GM23338 (cell line): ENCODE results near the gene KCNMA1. TPM values are rescaled to one million over a fixed set of nuclear protein-coding genes. Genes with fewer than 3 reads are reported as not detected.
A peak's percentile ranks its signal among the peaks of the same experiment; 100 is the strongest.
"Not testable (repeated sequence)": the region's sequence is repeated elsewhere in the genome, so short reads cannot be mapped to it uniquely, and the experiment has no call there.

Source experiments
- ATAC-seq: fragments of 200-7000 bp; cut with Tn5 transposase; 3 replicates; pipeline ENCODE4 v1.9.1; 2020
- DNase-seq: peaks from one replicate; pipeline ENCODE4 v3.0.0-alpha.2; 2015; ENCODE audit warnings: low spot score
- H2AFZ ChIP-seq: fragments of 200-600 bp; sonication (generic); 2 replicates; pipeline ENCODE4 v1.8.0; 2016; ENCODE audit warnings: antibody characterized with exemption, mild to moderate bottlenecking, moderate library complexity
- H3F3A ChIP-seq: fragments of 200-600 bp; sonication (generic); replicated peaks from 2 replicates; pipeline ENCODE4 v1.8.0; 2017; ENCODE audit warnings: antibody characterized with exemption, mixed run types, low read depth
- H3K27ac ChIP-seq: fragments of 200-600 bp; sonication (generic); 2 replicates; pipeline ENCODE4 v1.6.1; 2016; ENCODE audit warnings: low read depth
- H3K27me3 ChIP-seq: fragments of 200-600 bp; sonication (generic); 2 replicates; pipeline ENCODE4 v1.8.0; 2016; ENCODE audit warnings: mild to moderate bottlenecking, mixed run types, moderate library complexity; ENCODE audit not compliant: insufficient read depth
- H3K36me3 ChIP-seq: fragments of 200-600 bp; sonication (generic); 2 replicates; pipeline ENCODE4 v1.8.0; 2016; ENCODE audit warnings: mild to moderate bottlenecking; ENCODE audit not compliant: insufficient read depth
- H3K4me1 ChIP-seq: fragments of 200-600 bp; sonication (generic); 2 replicates; pipeline ENCODE4 v1.8.0; 2016; ENCODE audit warnings: mild to moderate bottlenecking, moderate library complexity; ENCODE audit not compliant: insufficient read depth
- H3K4me2 ChIP-seq: fragments of 200-600 bp; sonication (generic); 2 replicates; pipeline ENCODE4 v1.7.1; 2017; ENCODE audit warnings: mixed run types
- H3K4me3 ChIP-seq: fragments of 200-600 bp; sonication (generic); 2 replicates; pipeline ENCODE4 v1.6.1; 2016; ENCODE audit warnings: mixed run types
- H3K79me2 ChIP-seq: fragments of 200-600 bp; sonication (generic); replicated peaks from 2 replicates; pipeline ENCODE4 v1.8.0; 2017; ENCODE audit warnings: mild to moderate bottlenecking; ENCODE audit not compliant: insufficient read depth
- H3K9me2 ChIP-seq: fragments of 200-600 bp; sonication (generic); 2 replicates; pipeline ENCODE4 v1.8.0; 2017; ENCODE audit not compliant: insufficient read depth
- H4K20me1 ChIP-seq: fragments of 200-600 bp; sonication (generic); replicated peaks from 2 replicates; pipeline ENCODE4 v1.8.0; 2017; ENCODE audit warnings: mild to moderate bottlenecking; ENCODE audit not compliant: insufficient read depth
- H3K27ac Mint-ChIP-seq: 2 replicates; pipeline ENCODE4 v1.8.0; 2020; ENCODE audit warnings: inconsistent platforms, mild to moderate bottlenecking, moderate library complexity, mixed read lengths
- H3K27me3 Mint-ChIP-seq: 3 replicates; pipeline ENCODE4 v1.8.0; 2022; ENCODE audit warnings: low read depth, mild to moderate bottlenecking, moderate library complexity, mixed read lengths, inconsistent platforms; ENCODE audit not compliant: insufficient read depth, poor library complexity
- H3K36me3 Mint-ChIP-seq: 3 replicates; pipeline ENCODE4 v1.8.0; 2021; ENCODE audit warnings: low read depth, mild to moderate bottlenecking, inconsistent platforms, moderate library complexity, mixed read lengths
- H3K4me1 Mint-ChIP-seq: 3 replicates; pipeline ENCODE4 v1.8.0; 2020; ENCODE audit warnings: mild to moderate bottlenecking, inconsistent platforms, mixed read lengths
- H3K4me3 Mint-ChIP-seq: 3 replicates; pipeline ENCODE4 v1.8.0; 2021; ENCODE audit warnings: moderate library complexity, mild to moderate bottlenecking, inconsistent platforms, mixed read lengths
- H3K9me3 Mint-ChIP-seq: 3 replicates; pipeline ENCODE4 v1.8.0; 2020; ENCODE audit warnings: moderate library complexity, mild to moderate bottlenecking, inconsistent platforms, mixed read lengths
- EZH2phosphoT487 ChIP-seq: fragments of 200-600 bp; sonication (generic); IDR thresholded peaks from one replicate; pipeline ENCODE4 v1.8.1; 2018; ENCODE audit warnings: antibody characterized with exemption; ENCODE audit not compliant: unreplicated experiment
- NANOG ChIP-seq: IDR thresholded peaks from 2 replicates; pipeline ENCODE4 v1.6.1; 2016; ENCODE audit warnings: antibody characterized with exemption, borderline replicate concordance
- ZNF114 ChIP-seq: fragments of 250-450 bp; sonication (Bioruptor Pico); IDR thresholded peaks from 2 replicates; pipeline ENCODE4 v1.5.0; 2020; ENCODE audit warnings: mild to moderate bottlenecking, moderate library complexity
- ZNF331 ChIP-seq: fragments of 250-450 bp; sonication (Bioruptor Pico); IDR thresholded peaks from 2 replicates; pipeline ENCODE4 v1.5.0; 2020; ENCODE audit warnings: low read depth, mild to moderate bottlenecking, moderate library complexity
- polyA plus RNA-seq: library from polyadenylated mRNA; unstranded; fragments of >200 nt; fragmentation: Nextera tagmentation; extraction: Ambion mirVana; gene quantifications from 2 replicates; pipeline ENCODE4 v1.2.1, GENCODE V29; 2016
- total RNA-seq: library from RNA; depleted of rRNA; stranded (reverse); fragments of >200 nt; shearing (Covaris generic); gene quantifications from 2 replicates; pipeline ENCODE4 v1.2.3, GENCODE V29; 2014
- TF ChIP-seq, protein P1 (sequence below), 2 experiments: fragments of 200-600 bp in 1 of 2; sonication (generic) in 1 of 2; conservative IDR thresholded peaks; 2 replicates each; pipeline versions ENCODE4 v1.5.1 to v1.6.1; 2016 to 2017; ENCODE audit warnings: antibody characterized with exemption in 2 of 2, low read depth in 2 of 2, mild to moderate bottlenecking in 2 of 2, moderate library complexity in 1 of 2

KCNMA1 gene
- total and polyA plus RNA-seq, 2 experiments from 2014 or later: 8.2 to 9.0 TPM

DNA sequence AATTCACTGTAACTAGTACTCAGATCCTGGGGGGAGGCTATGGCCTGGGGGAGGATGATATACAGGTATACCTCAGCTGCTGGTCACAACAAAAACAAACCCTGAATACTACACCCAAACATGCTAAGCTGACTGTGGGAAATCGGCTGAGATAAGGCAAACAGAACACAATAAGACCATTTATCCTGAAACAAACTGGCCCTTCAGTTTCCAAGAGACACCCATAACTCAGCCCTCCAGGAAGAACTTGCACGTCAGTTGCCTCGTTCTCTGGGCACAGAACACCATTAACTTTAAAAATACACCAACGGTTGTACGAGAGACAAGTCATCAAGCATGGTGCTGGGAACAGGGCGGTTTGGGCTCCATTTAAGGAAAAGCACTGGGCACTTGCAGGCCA is 24.1 kb upstream of the KCNMA1 start:
- Mint-ChIP-seq H3K27ac (no peak overlapping the region), H3K4me1 (no peaks in the 10 kb centered on the region; the same call in 1 of the 3 replicates), H3K36me3 (peaks cover 25% of the 10 kb centered on the region; the same call in 2 of the 3 replicates), H3K9me3 (peaks cover 25% of the 10 kb centered on the region), H3K4me3 (no peak overlapping the region), H3K27me3 (peaks cover 3% of the 10 kb centered on the region)
- peak overlapping the region; percentile 69; the same call in 1 of the 2 replicates for H2AFZ ChIP-seq
- H3K36me3 ChIP-seq: 0 out of 2 replicates have a peak, but pooled peaks cover 7% of the 10 kb centered on the region
- no peaks in the 10 kb centered on the region for H4K20me1 ChIP-seq
- H3K4me2 ChIP-seq: no peak overlapping the region
- no peak for TF ChIP-seq EZH2phosphoT487
- no peak for TF ChIP-seq ZNF331 (CRISPR knock-in tag)
- H3K4me3 ChIP-seq: no peak overlapping the region
- H3K79me2 ChIP-seq: no peaks in the 10 kb centered on the region
- no peaks in the 10 kb centered on the region for H3K27me3 ChIP-seq
- no peaks in the 10 kb centered on the region for H3F3A ChIP-seq
- DNase-seq (no peak), ATAC-seq (no peak)
- H3K27ac ChIP-seq: no peak overlapping the region
- no peaks in the 10 kb centered on the region for H3K4me1 ChIP-seq
- H3K9me2 ChIP-seq: peaks cover 3% of the 10 kb centered on the region; the same call in 1 of the 2 replicates

DNA sequence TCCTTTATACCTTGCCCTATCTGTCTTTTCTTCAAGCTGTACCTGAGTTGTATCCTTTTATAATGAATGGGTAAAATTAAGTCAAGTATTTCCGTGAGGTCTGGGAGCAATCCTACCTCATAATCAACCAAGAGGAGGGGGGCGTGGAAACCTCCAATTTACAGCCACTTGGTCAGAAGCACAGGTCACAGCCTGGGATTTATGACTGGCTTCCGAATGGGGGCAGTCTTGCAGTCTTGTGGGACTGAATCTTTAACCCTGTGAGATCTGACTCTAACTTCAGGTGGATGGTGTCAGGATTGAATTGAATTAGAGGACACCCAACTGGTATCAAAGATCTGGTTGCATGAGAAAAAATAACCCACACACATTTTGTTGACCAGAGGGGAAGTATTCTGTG is 23.5 kb upstream of the KCNMA1 start:
- peaks cover 3% of the 10 kb centered on the region for H3K27me3 Mint-ChIP-seq
- H3K27ac Mint-ChIP-seq: no peak overlapping the region
- H3K9me3 Mint-ChIP-seq: peaks cover 25% of the 10 kb centered on the region
- ATAC-seq (peak; percentile 72), DNase-seq (peak; percentile 51)
- Histone ChIP-seq H3K27ac (no peak overlapping the region), H3K4me2 (no peak overlapping the region), H3K9me2 (peaks cover 3% of the 10 kb centered on the region; the same call in 1 of the 2 replicates), H3K79me2 (no peaks in the 10 kb centered on the region), H3K27me3 (no peaks in the 10 kb centered on the region), H2AFZ (no peak overlapping the region), H3F3A (no peaks in the 10 kb centered on the region), H3K4me1 (no peaks in the 10 kb centered on the region), H3K4me3 (no peak overlapping the region), H4K20me1 (no peaks in the 10 kb centered on the region), H3K36me3 (0 out of 2 replicates have a peak, but pooled peaks cover 7% of the 10 kb centered on the region)
- H3K4me3 Mint-ChIP-seq: no peak overlapping the region
- no peaks in the 10 kb centered on the region; the same call in 1 of the 3 replicates for H3K4me1 Mint-ChIP-seq
- H3K36me3 Mint-ChIP-seq: peaks cover 25% of the 10 kb centered on the region; the same call in 2 of the 3 replicates
- TF ChIP-seq NANOG (no peak), ZNF114 (CRISPR knock-in tag) (no peak)
- TF ChIP-seq, protein P1, sequence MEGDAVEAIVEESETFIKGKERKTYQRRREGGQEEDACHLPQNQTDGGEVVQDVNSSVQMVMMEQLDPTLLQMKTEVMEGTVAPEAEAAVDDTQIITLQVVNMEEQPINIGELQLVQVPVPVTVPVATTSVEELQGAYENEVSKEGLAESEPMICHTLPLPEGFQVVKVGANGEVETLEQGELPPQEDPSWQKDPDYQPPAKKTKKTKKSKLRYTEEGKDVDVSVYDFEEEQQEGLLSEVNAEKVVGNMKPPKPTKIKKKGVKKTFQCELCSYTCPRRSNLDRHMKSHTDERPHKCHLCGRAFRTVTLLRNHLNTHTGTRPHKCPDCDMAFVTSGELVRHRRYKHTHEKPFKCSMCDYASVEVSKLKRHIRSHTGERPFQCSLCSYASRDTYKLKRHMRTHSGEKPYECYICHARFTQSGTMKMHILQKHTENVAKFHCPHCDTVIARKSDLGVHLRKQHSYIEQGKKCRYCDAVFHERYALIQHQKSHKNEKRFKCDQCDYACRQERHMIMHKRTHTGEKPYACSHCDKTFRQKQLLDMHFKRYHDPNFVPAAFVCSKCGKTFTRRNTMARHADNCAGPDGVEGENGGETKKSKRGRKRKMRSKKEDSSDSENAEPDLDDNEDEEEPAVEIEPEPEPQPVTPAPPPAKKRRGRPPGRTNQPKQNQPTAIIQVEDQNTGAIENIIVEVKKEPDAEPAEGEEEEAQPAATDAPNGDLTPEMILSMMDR (conservative IDR thresholded peaks at IDR 0.05; ENCODE audit: low read depth in 2 of 2): peak; percentile 20 to 48; a peak in 3 of 4 replicates

DNA sequence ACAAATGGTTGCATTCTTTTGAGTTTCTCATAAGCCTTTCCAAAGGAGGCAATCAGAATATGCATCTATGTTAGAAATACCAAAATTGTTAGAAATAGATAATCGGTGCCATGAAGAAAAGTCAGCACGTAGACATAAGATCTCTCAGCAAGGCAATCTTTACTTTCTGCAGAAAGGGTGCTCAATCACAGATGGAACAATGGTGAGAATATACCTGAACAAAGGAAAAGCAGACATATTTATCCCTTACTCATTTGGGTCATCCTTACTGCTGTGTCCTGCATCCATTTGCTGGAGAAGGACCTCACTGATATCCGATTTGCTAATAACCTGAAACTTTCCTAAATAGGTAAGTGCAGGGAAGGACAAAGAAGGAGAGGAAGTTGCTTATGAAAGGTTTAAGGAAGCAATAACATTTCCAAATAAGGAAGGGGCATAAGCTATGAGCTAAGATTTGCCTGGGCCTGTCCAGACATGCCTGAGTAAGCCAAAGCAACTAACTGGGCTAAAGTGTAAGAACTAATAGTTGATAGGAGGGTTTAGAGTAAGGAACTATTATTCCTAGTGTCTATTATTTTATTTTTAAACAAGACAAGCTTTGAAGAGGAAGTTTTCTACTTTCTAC is 21.6 kb upstream of the KCNMA1 start:
- not testable (repeated sequence) for H3K79me2 ChIP-seq, H3K27me3 Mint-ChIP-seq, H3K4me3 Mint-ChIP-seq, H3K27ac Mint-ChIP-seq, H3K4me2 ChIP-seq, H3K27me3 ChIP-seq, H3K27ac ChIP-seq, H4K20me1 ChIP-seq, H2AFZ ChIP-seq, ATAC-seq, H3K4me1 Mint-ChIP-seq, H3K4me3 ChIP-seq, H3K36me3 ChIP-seq, H3K9me2 ChIP-seq, H3K4me1 ChIP-seq, H3F3A ChIP-seq, DNase-seq
- Mint-ChIP-seq H3K36me3 (peaks cover 25% of the 10 kb centered on the region; the same call in 2 of the 3 replicates), H3K9me3 (peaks cover 25% of the 10 kb centered on the region)
